ENCODE data around the gene AVL9.
A peak's percentile ranks its signal among the peaks of the same experiment; 100 is the strongest.
"Not testable (repeated sequence)": the region's sequence is repeated elsewhere in the genome, so short reads cannot be mapped to it uniquely, and the experiment has no call there.

AVL9 gene

DNA sequence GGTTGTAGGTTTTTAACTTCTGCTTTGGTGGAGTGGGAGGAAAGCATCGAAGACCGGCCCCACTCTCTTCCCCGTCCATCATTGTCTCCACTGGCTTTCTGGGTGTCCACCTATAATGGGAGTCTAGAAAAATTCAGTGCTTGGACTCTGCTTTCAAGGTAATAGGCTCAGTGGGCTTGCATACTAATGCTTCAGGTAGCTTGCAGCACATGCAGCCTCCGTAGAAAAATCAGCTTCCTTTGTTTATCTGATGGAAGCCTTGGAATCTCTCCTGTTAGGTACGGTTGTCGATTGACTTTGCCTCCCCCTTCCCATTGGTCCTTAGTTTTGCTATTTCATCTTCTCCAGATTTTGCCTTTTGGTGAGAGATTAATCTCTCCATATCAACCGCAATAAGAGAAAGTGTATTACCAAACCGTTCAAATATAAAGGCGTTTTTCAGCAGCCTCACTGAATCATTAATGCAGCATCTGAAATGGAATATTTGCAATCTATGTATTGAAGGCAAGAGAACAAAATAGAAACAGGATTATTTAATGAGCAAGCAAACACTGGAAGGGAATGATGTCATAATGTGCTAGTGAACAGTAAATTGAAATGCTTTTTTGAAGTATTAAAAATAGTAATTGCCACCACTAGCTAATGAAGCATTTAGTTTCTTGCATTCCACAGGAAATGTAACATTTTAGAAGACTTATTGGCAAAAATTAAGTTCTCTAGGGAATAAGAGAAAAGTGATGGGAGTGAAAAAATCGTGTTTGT is 944 bp downstream of the AVL9 start:
- DNase-seq: no peak

DNA sequence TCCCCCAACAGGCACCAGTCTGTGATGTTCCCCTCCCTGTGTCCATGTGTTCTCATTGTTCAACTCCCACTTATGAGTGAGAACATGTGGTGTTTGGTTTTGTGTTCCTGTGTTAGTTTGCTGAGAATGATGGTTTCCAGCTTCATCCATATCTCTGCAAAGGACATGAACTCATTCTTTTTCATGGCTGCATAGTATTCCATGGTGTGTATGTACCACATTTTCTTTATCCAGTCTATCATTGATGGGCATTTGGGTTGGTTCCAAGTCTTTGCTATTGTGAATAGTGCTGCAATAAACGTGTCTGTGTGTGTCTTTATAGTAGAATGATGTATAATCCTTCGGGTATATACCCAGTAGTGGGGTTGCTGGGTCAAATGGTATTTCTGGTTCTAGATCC is 4.5 kb downstream of the AVL9 start:
- not testable (repeated sequence) for DNase-seq

DNA sequence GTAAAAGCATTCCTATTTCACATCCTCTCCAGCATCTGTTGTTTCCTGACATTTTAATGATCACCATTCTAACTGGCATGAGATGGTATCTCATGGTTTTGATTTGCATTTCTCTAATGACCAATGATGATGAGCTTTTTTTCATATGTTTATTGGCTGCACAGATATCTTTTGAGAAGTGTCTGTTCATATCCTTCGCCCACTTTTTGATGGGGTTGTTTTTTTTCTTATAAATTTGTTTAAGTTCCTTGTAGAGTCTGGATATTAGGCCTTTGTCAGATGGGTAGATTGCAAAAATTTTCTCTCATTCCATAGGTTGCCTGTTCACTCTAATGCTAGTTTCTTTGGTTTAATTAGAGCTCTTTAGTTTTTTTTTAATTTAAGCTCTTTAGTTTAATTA is 4.9 kb downstream of the AVL9 start:
- DNase-seq: not testable (repeated sequence)

GRCh38 chr7:32500922-32501341 is 5.6 kb downstream of the AVL9 start:
- peak; percentile 82 for DNase-seq

- DNase-seq: peak; percentile 81
Observed at GRCh38 chr7:32501522-32501921, 6.2 kb downstream of the AVL9 start.

DNA sequence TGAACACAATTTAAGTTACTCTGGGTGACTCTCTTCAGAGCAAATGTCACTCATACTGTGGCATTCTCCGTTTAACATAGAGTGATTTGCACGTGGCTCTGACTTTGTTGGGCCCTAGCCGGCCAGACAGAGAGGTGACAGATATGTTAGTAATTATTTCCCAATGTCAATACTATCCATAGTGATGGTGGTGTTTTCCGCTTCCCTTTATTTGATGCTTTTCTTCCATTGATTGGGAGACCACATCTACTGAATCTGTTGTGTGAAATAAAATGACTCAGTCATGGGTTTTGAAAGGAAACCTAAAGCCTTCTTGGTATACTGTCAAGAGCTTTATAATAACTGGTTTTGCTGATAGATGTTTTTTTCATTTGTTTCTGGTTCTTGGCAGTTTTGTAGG is 7.4 kb downstream of the AVL9 start:
- no peak for DNase-seq

DNA sequence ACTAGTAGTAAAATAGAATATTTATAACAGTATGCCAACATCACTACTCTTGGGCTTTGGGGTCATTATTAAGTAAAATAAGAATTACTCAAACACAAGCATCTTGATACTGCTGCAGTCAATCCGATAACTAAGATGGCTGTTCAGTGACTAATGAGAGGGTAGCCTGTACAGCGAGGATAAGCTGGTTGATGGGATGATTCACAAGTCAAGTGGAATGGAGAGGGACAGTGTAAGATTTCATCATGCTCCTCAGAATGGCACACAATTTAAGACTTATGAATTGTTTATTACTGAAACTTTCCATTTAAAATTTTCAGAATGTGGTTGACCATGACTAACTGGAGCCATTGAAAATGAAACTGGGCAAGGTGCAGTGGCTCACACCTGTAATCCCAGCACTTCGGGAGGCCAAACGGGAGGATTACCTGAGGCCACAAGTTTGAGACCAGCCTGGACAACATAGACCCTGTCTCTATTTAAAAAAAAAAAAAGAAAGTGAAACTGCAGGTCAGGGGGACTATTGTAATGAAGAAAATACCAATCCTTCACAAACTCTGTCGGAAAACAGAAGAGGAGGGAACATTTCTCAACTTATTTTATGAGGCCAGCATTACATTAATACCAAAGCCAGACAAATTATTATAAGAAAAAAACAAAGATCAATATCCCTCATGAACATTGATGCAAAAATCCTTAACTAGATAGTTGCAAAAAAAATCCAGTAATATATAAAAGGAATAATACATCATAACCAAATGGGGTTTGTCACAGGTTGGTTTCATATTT is 11.2 kb downstream of the AVL9 start:
- DNase-seq: peak; percentile 93

DNA sequence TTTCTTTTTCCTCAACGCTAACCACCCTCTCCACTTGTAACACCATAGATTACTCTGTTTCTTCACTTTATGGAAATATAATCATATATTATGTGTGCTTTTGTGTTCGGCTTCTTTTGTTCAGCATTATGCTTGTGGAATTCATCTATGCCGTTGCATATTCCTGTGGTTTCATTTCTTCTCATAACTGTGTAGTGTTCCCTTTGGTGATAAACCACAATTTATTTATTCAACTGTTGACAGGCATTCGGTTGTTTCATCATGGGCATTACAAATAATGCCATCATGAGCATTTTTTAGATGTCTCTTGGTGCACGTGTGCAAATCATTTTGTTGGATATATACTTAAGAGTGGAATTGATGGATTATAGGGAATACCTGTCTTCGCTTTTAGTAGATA is 12.1 kb downstream of the AVL9 start:
- peak; percentile 57 for DNase-seq

DNA sequence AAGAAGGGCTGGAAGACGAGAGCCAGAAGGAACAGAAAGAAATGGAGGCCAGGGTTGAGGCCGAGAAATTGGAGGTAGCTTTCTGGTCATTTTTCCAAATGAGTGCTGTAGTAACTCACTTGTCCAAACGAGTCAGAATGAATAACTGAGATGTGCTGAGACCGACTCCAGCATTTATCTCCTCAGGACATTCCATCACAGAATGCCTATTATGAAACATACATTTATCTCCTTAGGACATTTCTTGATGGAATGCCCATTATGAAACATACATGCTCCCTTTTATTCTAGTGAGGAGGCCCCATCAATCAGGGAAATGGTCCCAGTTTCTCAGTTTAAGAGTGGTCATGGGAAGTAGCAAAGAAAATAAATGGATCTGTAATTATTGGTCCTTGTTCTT is 16.5 kb downstream of the AVL9 start:
- DNase-seq: no peak

- DNase-seq: no peak
Observed at GRCh38 chr7:32513210-32513609, 17.9 kb downstream of the AVL9 start.

DNA sequence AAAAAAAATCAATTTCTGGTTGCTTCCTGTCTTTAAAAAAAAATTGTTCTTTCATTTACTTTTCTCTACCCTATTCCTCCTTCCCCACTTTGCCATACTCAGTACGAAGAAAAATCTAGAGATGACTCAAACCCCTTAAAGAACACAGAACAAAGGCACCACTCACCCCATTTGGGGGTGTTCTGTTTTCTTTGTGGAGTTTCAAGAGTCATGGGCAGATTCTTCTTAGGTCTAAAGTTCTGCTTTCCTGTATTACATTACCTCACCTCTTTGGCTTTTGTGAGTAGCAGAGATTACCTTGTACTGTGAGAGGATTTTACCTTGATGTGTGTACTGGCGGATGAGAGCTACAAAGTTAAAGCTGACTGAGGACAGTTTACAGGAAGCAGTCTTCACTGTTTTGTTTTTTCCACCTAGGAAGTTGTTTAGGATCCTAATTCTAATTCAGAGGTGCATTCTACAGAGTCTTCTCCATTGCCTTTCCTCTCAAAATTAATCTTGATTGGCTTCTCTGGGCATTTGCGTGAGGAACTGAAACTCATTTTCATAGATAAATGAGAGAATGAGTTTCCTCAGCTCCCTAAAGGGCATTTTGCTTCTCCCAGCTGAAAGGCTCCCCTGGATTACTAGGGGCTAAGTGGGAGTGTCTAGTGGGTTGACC is 20.7 kb downstream of the AVL9 start:
- no peak for DNase-seq

- no peak for DNase-seq
Observed at GRCh38 chr7:32516551-32517100, 21.3 kb downstream of the AVL9 start.

DNA sequence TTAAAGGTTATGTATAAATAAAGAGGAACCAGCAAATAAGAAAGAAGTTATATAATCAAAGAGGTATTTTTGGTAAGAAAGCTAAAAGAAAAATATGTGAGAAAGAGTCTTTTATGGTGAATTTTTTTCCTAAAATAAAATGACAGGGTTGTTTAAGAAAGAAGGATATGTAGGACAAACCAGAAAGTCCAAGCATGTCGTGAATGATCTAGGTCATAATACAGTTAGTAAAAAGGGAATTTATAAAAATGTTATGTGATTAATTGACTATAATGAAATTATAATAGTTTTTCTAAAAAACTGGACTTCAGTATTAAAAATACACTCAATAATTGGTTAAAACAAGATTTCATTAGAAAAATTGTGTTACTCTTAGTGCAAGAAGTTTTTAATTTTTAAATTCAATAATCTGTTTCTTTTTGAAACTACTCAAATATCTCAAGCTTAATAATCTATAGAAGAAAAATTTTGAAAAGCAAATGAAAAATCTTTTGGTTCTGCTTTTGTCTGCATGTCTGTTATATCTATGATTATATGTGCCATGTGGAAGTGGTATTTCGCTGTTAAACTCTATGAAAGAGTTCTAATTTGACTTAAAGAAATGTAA is 23.3 kb downstream of the AVL9 start:
- DNase-seq: peak; percentile 73

- no peak for DNase-seq
Observed at GRCh38 chr7:32519763-32520162, 24.5 kb downstream of the AVL9 start.

DNA sequence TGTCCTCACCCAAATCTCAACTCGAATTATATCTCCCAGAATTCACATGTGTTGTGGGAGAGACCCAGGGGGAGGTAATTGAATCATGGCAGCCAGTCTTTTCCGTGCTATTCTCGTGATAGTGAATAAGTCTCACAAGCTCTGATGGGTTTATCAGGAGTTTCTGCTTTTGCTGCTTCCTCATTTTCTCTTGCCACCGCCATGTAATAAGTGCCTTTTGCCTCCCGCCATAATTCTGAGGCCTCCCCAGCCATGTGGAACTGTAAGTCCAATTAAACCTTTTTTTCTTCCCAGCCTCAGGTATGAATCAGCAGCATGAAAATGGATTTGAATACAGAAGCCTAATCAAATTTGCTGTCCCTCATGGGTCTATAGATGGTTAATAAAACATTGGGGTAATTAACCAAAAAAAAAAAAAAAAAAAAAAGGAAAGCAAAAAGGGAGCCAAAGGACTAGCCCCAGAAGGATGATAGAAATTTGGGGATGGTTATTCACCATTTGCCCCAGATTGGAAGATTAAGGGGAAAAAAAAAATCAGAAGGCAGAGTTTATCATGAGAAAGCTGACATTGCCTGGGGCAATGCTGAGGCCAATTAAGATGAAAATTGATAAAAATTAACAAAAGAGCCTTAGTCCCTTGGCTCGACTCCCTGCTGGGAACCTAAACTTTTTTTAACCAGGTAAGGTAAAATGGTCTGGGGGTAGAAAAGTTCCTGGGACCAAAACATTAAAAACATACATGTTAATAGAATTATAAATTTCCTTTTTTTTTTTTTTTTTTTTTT is 27.6 kb downstream of the AVL9 start:
- no peak for DNase-seq

- DNase-seq: no peak
Observed at GRCh38 chr7:32524631-32525030, 29.3 kb downstream of the AVL9 start.

GRCh38 chr7:32525839-32526238 is 30.6 kb downstream of the AVL9 start:
- DNase-seq: no peak

GRCh38 chr7:32531402-32531801 is 36.1 kb downstream of the AVL9 start:
- no peak for DNase-seq

DNA sequence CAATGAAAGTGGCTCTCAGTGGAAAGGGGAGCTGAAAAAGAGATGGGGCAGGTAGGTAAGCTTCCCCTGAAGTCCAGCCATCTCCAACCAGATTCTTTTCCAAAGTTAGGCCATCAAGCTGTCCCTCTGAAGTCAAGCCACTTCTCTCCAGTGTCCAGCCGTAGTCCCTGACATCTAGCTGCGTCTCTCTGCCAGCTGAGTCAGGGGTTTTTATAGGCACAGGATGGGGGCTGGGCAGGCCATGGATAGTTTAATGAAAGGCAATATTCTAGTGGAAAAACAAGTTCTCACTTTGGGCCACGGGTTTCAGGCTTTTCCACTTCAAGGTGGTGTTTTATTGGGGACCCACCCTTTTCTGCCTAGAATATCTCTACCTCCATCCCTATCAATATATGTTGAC is 36.8 kb downstream of the AVL9 start:
- DNase-seq: no peak

DNA sequence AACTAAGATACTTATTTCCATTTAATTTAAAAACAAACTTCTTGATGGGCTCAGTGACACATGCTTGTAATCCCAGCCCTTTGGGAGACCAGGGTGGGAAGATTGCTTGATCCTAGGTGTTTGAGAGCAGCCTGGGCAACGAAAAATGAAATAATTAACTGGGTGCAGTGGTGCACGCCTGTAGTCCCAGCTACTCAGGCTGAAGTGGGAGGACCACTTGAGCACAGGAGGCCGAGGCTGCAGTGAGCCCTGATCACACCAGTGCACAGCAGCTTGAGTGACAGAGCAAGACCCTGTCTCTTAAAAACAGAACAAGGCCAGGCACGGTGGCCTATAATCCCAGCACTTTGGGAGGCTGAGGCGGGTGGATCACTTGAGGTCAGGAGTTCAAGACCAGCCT is 37.4 kb downstream of the AVL9 start:
- no peak for DNase-seq

- no peak for DNase-seq
Observed at GRCh38 chr7:32533276-32534029, 38.2 kb downstream of the AVL9 start.

Measured in fibroblast of skin of right quadriceps (primary cell).